SU-DHL-6 (cell line): ENCODE data around the gene ZNF185.

Experiments used
- CTCF ChIP-seq: fragments of 200-600 bp; sonication (generic); IDR thresholded peaks from one replicate; pipeline ENCODE4 v1.5.1; 2017; ENCODE audit warnings: antibody characterized with exemption, mild to moderate bottlenecking, low read length, moderate library complexity; ENCODE audit not compliant: insufficient read depth, poor library complexity, severe bottlenecking
- EZH2phosphoT487 ChIP-seq: fragments of 200-600 bp; sonication (generic), shearing (Covaris generic); conservative IDR thresholded peaks from 2 replicates; pipeline ENCODE4 v1.6.1; 2018; ENCODE audit warnings: mild to moderate bottlenecking, antibody characterized with exemption, low read length, moderate library complexity, mixed read lengths

GRCh38 chrX:152866386-152866785, 31.5 kb upstream of the ZNF185 start:
- TF ChIP-seq CTCF (no peak), EZH2phosphoT487 (no peak)
